GM19397 (cell line): Measurements from ENCODE around the gene MAGEA6.
"Not testable (repeated sequence)": the region's sequence is repeated elsewhere in the genome, so short reads cannot be mapped to it uniquely, and the experiment has no call there.

Source experiments
- ATAC-seq: cut with Tn5 transposase; IDR thresholded peaks from one replicate; pipeline ENCODE4 v1.9.1; 2021; ENCODE audit warnings: mild to moderate bottlenecking, moderate library complexity; ENCODE audit not compliant: unreplicated experiment

Gene MAGEA6

DNA sequence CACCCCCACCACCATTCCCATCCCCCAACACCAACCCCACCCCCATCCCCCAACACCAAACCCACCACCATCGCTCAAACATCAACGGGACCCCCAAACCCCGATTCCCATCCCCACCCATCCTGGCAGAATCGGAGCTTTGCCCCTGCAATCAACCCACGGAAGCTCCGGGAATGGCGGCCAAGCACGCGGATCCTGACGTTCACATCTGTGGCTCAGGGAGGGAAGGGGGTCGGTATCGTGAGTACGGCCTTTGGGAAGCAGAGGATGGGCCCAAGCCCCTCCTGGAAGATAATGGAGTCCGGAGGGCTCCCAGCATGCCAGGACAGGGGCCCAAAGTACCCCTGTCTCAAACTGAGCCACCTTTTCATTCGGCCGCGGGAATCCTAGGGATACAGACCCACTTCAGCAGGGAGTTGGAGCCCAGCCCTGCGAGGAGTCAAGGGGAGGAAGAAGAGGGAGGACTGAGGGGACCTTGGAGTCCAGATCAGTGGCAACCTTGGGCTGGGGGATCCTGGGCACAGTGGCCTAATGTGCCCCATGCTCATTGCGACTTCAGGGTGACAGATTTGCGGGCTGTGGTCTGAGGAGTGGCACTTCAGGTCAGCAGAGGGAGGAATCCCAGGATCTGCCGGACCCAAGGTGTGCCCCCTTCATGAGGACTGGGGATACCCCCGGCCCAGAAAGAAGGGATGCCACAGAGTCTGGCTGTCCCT lies 35.2 kb downstream of the MAGEA6 start:
- ATAC-seq, result not testable (repeated sequence)

DNA sequence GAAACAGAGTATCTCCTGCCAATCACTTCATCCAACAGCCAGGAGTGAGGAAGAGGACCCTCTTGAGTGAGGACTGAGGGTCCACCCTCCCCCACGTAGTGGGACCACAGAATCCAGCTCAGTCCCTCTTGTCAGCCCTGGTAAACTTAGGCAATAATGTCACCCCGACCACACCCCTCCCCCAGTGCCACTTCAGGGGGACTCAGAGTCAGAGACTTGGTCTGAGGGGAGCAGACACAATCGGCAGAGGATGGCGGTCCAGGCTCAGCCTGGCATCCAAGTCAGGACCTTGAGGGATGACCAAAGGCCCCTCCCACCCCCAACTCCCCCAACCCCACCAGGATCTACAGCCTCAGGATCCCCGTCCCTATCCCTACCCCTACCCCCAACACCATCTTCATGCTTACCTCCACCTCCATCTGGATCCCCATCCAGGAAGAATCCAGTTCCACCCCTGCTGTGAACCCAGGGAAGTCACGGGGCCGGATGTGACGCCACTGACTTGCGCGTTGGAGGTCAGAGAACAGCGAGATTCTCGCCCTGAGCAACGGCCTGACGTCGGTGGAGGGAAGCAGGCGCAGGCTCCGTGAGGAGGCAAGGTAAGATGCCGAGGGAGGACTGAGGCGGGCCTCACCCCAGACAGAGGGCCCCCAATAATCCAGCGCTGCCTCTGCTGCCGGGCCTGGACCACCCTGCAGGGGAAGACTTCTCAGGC lies 36.1 kb downstream of the MAGEA6 start, which contains the start of the genes CSAG1 and MAGEA12:
CSAG1 (minus strand) TSS at position 461 of the 715 bp plus-strand sequence. CDS start 1,261 bp downstream, outside the sequence.
MAGEA12 (plus strand) TSS at position 497 of the 715 bp plus-strand sequence. CDS start 2,405 bp downstream, outside the sequence.
- ATAC-seq, result no peak

DNA sequence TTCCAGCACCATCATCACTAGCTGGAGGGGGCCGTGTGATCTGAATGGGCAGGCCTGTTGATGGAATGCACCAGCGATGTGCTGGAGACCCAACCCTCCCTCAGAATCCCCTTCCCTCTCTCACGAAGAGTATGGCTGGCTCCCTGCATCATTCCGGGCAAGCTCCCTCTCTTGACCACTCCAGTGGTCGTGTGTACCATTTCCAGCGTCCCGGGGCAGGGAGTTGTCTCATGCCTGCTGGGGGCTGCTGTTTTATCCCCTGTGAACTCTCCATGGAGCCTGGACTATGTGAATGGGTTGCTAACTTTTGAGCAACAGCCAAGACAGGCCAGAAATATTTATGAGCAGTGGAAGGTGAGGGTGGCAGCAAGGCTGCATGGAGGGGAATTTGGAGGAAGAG lies 44.1 kb downstream of the MAGEA6 start:
- no peak for ATAC-seq
